Stomach smooth muscle (tissue), 2 donors: ENCODE results near the gene SPOCK1.

Source experiments
- H3K27ac ChIP-seq: one replicate; pipeline ENCODE4 v1.7.0; 2013; ENCODE audit warnings: mild to moderate bottlenecking, low read length, inconsistent platforms
- H3K27me3 ChIP-seq, 2 donors: one replicate each; pipeline ENCODE4 v1.7.0; 2013; ENCODE audit warnings: low read length in 2 of 2; ENCODE audit not compliant: insufficient read depth in 2 of 2, control insufficient read depth in 1 of 2
- H3K36me3 ChIP-seq, 2 donors: one replicate each; pipeline ENCODE4 v1.7.0; 2013; ENCODE audit warnings: low read length in 2 of 2; ENCODE audit not compliant: control insufficient read depth in 2 of 2, insufficient read depth in 2 of 2
- H3K4me1 ChIP-seq: one replicate; pipeline ENCODE4 v1.7.0; 2013; ENCODE audit warnings: low read length; ENCODE audit not compliant: control insufficient read depth, insufficient read depth
- H3K4me3 ChIP-seq, 2 donors: one replicate each; pipeline ENCODE4 v1.7.0; 2013; ENCODE audit warnings: low read length in 2 of 2
- H3K9ac ChIP-seq, 2 donors: one replicate each; pipeline ENCODE4 v1.7.0; 2013; ENCODE audit warnings: low read length in 2 of 2, mild to moderate bottlenecking in 1 of 2
- H3K9me3 ChIP-seq, 2 donors: one replicate each; pipeline ENCODE4 v1.7.0; 2013; ENCODE audit warnings: low read length in 2 of 2; ENCODE audit not compliant: control insufficient read depth in 2 of 2
- donor health status: healthy.
- donor health status: Pancreatic carcinoma.

SPOCK1 gene

DNA sequence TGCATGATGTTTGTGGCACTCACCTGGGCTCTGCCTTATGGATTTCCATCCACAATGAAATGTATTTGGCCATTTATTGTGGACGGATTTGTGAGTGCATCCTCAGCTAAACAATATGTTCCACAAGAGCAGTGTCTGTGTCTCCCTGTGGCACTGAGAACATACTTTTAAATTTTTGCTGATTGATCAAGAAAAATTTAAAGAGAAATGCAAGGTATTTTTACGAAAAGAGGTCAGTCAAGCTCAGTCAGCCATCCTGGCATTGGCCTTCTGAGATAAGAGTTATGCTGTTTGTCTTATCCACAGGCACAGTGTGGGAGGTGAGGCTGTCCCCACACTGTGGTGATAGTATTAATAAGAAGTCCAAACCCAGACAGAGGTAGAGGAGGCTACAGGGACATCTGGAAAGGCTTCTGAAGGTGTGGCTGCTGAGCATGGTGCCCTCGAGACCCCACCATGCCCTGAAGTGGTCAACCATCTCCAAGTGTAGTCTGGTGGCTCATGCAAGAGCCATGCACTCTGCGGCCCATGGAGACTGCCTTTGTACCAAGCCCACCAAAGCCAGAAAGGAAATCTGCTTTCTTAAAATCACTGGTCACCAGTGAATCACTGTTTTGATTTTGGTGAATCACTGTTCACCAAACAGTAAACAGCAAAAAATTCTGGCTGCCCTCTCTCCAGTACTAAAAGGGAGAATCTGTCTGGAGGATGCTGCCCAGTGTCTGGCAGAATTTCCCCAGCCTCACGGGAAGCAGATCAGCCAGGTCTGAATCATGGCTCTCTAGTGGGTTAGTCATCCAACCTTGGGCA is 28.8 kb downstream of the SPOCK1 start:
- Histone ChIP-seq H3K27ac (no peak overlapping the region), H3K4me3 (no peak overlapping the region)

DNA sequence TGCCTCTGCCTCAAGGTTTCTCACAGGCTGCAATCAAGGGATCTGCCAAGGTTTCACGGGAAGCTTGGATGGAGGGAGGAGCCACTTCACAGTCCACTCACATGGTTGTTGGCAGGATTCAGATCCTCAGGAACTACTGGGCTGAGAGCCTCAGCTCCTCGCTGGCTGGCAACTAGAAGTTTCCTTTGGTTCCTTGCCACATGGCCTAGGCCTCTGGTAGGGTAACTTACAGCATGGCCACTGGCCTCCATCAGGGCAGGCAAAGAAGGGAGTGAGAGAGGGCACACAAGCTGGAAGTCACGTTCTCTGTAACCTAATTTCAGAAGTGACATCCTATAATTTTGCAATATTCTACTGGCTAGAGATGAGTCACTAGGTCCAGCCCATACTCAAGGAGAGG is 32.2 kb downstream of the SPOCK1 start:
- no peak overlapping the region for H3K27ac ChIP-seq
- no peaks in the 10 kb centered on the region for H3K9me3 ChIP-seq
- H3K4me3 ChIP-seq, result no peak overlapping the region
- no peaks in the 10 kb centered on the region for H3K4me1 ChIP-seq
- H3K27me3 ChIP-seq, result peaks cover 0 to 2% of the 10 kb centered on the region in 2 donors
- no peak overlapping the region for H3K9ac ChIP-seq
- no peaks in the 10 kb centered on the region for H3K36me3 ChIP-seq

More for the DNA sequence above, 28.8 kb downstream of the SPOCK1 start:
- H3K4me1 ChIP-seq, result no peaks in the 10 kb centered on the region
- H3K9ac ChIP-seq, result no peak overlapping the region
- peaks cover 0 to 4% of the 10 kb centered on the region in 2 donors for H3K27me3 ChIP-seq
- H3K9me3 ChIP-seq, result no peaks in the 10 kb centered on the region
- no peaks in the 10 kb centered on the region for H3K36me3 ChIP-seq

DNA sequence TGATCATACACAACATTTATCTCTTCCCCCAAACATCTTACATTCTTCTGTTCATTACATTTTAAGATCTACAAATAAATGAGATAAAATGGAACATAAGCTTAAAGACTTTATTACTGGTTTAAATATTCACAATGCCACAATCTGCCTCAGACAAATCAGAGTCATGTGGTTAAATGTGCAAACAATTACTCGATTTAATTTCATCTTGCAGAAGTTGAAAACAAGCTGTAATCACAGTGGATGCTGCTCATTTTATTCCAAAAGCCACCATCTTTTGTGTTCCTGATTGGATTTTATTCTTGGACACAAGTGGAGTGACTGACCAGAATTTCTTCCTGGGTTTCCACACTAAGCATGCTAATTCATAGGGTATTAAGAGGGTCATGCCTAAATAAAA is 33.2 kb downstream of the SPOCK1 start:
- Histone ChIP-seq H3K4me3 (no peak overlapping the region), H3K9ac (no peak overlapping the region), H3K27ac (no peak overlapping the region), H3K36me3 (no peaks in the 10 kb centered on the region), H3K4me1 (no peaks in the 10 kb centered on the region), H3K9me3 (no peaks in the 10 kb centered on the region), H3K27me3 (no peaks in the 10 kb centered on the region)

DNA sequence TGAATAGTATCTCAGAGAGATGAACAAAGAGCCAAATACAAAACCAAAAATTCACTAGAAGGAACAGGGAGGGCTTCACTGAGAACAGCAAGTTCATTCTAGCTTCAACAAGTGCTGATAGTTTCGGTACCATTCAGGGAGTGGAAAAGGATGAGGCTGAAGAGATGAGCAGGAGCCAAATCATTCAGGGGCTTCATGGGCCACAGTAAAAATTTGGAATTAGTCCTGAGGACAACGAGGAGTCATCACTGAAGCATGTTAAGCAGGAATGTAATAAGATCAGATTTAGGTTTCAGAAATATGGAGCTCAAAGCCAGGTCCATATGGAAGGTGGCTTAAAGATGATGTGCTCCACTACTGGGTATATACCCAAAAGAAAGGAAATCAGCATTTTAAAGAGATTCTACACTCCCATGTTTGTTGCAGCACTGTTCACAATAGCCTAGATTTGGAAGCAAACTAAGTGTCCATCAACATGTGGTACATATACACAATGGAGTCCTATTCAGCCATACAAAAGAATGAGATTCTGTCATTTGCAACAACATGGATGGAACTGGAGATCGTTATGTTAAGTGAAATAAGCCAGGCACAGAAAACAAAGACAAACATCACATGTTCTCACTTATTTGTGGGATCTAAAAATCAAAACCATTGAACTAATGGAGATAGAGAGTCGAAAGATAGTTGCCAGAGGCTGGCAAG is 36.2 kb downstream of the SPOCK1 start:
- no peak overlapping the region for H3K9ac ChIP-seq

DNA sequence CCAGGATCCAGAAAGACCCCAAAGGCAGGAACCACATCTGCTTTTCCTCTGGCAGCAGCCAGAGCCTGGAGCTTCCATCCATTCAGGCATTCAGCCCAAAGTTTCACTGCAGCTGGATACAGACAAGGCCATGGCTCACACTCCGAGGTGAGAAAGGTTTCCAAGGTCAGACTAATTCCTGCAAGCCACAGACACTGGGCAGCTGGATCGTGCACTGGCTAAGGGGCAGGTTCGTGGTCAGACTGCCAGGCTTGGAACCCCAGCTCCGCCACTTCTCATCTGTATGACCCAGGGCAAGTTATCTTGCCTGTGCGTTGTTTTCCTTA is 36.9 kb downstream of the SPOCK1 start:
- Histone ChIP-seq H3K4me1 (no peaks in the 10 kb centered on the region), H3K27me3 (no peaks in the 10 kb centered on the region), H3K4me3 (no peak overlapping the region), H3K9me3 (no peaks in the 10 kb centered on the region), H3K9ac (no peak overlapping the region), H3K36me3 (no peaks in the 10 kb centered on the region), H3K27ac (no peak overlapping the region)

More for the DNA sequence above, 36.2 kb downstream of the SPOCK1 start:
- H3K36me3 ChIP-seq, result no peaks in the 10 kb centered on the region
- H3K27me3 ChIP-seq, result no peaks in the 10 kb centered on the region
- no peaks in the 10 kb centered on the region for H3K9me3 ChIP-seq
- no peaks in the 10 kb centered on the region for H3K4me1 ChIP-seq
- H3K4me3 ChIP-seq, result no peak overlapping the region
- no peak overlapping the region for H3K27ac ChIP-seq

DNA sequence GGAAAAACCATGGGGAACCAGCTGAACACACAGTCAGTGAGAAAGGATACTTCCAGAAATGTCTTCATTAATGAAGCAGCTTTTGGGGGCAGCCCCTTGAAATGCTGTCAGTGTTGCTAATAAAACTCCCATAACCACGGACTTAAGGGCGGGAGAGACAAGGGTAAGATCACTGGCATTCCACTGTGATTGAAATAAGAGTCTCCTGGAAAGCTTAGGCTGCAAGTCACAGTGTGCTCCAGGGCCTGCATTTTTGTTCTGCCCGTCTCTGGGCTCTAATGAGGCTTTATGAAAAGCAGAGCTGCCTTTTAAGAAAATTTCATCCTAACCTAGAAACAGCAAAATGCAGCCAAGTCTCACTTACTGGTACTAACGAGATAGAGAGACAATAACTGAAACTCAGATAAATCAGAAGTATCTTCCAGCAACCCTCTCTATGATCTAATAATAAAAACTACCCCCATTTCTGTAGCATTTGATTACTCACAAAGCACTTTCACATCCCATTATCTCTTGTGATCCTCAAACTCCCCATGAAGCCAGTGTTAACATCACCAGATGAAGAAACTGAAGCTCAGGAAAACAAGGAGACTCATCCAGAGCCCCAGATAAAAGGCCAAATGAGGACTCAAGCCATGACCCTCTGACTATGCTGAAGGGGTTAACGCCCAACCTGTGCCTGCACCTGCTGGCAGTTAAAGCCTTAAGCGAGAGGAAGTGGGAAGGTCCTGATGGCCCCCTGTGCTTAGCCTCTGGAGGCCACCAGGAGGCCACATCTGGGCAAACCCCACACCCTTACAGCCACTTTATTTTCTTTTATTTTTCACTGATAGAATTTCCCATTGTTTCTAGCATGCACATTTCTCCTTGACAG is 37.5 kb downstream of the SPOCK1 start:
- H3K36me3 ChIP-seq, result no peaks in the 10 kb centered on the region
- H3K9me3 ChIP-seq, result no peaks in the 10 kb centered on the region
- H3K9ac ChIP-seq, result no peak overlapping the region
- no peak overlapping the region for H3K4me3 ChIP-seq
- H3K4me1 ChIP-seq, result no peaks in the 10 kb centered on the region
- H3K27ac ChIP-seq, result no peak overlapping the region
- no peaks in the 10 kb centered on the region for H3K27me3 ChIP-seq

DNA sequence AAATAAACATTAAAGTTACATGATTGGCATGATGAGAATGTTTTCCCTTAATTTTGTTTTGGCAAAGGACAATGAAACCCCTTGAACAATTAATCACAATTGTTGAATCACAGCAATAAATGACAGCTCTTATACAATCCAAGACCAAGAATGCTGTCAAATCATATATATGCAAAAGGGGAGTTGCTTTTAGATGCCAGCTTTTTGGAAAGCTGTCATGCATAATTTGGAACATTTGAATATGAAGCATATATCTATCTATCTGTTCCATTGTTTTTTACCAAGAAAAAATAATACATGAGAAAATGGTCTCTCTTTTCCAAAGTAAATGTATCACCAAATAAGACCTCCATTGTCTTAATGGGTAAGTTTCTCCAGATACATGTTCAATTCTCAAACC is 44.5 kb downstream of the SPOCK1 start:
- Histone ChIP-seq H3K4me1 (no peaks in the 10 kb centered on the region), H3K9me3 (no peaks in the 10 kb centered on the region), H3K36me3 (no peaks in the 10 kb centered on the region), H3K4me3 (no peak overlapping the region), H3K27me3 (no peaks in the 10 kb centered on the region), H3K27ac (no peak overlapping the region), H3K9ac (no peak overlapping the region)

DNA sequence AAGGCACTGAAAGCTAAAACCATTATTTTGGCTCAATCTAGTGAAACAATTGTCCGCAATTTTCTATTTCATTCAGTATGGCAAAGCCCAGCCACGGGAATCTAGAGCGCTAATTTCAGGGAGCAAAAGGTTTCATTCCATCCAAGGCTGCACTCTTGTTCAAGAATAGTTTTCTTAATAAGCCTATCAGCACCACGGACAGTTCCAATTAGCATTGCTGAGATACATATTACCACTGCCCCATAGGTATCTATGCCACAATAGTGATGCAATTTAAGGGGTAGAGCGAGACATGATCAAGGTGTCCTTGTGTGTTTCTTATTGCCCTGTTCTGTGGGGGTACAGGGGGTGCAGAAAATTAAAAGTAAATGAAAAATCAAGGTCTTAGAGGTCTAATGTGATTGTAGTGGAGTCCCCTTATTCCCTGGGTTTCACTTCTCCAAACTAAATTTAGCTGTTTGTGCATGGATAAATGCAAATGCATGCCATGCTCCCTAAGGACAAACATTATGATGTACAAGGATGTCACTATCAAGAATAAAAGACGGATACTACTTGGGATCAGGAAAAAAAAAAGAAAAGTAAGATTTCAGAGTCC is 45.5 kb downstream of the SPOCK1 start:
- Histone ChIP-seq H3K4me1 (no peaks in the 10 kb centered on the region), H3K9me3 (no peaks in the 10 kb centered on the region), H3K4me3 (no peak overlapping the region)

DNA sequence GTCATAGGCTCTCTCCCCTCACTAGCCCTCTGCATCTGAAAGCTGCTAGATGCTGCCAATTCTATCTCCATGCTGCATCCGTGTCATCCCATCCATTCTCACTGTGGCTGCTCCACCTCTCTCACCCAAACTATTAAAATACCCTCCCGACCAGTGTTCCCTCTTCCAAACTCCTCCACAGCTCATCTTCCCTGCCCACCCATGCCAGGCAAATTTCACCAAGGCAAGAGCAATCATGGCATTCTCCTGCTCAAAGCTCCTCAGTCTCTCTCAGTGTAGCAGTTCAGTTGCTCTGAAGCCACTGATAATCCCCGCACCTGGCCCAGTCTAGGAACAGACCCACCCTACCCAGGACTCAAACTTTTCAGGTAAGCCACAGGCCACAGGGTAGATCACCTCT is 48.4 kb downstream of the SPOCK1 start:
- no peak overlapping the region for H3K9ac ChIP-seq

More for the DNA sequence above, 45.5 kb downstream of the SPOCK1 start:
- H3K27ac ChIP-seq, result no peak overlapping the region
- H3K27me3 ChIP-seq, result peaks cover 0 to 2% of the 10 kb centered on the region in 2 donors
- H3K36me3 ChIP-seq, result no peaks in the 10 kb centered on the region
- H3K9ac ChIP-seq, result no peak overlapping the region

DNA sequence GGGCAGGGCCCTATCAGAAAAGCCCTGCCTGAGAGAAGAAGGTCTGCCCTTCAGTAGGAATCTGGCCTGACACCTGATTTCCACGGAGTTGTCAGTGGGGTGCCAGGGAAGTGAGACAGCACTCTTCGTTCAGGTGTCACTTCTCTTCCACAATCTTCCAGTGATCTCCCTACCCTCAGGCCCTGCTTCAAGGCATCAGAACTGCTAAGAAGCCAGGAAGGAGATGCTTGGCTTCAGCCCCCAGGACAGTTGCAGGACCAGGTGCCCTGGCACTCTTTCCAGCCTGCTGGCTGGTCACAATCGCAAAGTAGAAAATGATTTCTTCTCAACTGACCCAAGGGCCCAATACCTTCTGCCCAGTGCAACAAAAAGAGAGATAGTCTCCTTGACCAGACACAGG is 50.3 kb downstream of the SPOCK1 start:
- Histone ChIP-seq H3K27ac (no peak overlapping the region), H3K9me3 (no peaks in the 10 kb centered on the region), H3K27me3 (peaks cover 0 to 2% of the 10 kb centered on the region in 2 donors), H3K36me3 (no peaks in the 10 kb centered on the region), H3K4me1 (no peaks in the 10 kb centered on the region), H3K9ac (no peak overlapping the region), H3K4me3 (no peak overlapping the region)

More for the DNA sequence above, 48.4 kb downstream of the SPOCK1 start:
- Histone ChIP-seq H3K4me1 (no peaks in the 10 kb centered on the region), H3K36me3 (no peaks in the 10 kb centered on the region), H3K27ac (no peak overlapping the region), H3K4me3 (no peak overlapping the region), H3K9me3 (no peaks in the 10 kb centered on the region), H3K27me3 (peaks cover 0 to 2% of the 10 kb centered on the region in 2 donors)
